HG03108 (cell line): Measurements from ENCODE around the gene CD79B.

ENCODE experiments used
- ATAC-seq: cut with Tn5 transposase; IDR thresholded peaks from one replicate; pipeline ENCODE4 v1.9.1; 2021; ENCODE audit warnings: moderate library complexity; ENCODE audit not compliant: unreplicated experiment

Gene CD79B

DNA sequence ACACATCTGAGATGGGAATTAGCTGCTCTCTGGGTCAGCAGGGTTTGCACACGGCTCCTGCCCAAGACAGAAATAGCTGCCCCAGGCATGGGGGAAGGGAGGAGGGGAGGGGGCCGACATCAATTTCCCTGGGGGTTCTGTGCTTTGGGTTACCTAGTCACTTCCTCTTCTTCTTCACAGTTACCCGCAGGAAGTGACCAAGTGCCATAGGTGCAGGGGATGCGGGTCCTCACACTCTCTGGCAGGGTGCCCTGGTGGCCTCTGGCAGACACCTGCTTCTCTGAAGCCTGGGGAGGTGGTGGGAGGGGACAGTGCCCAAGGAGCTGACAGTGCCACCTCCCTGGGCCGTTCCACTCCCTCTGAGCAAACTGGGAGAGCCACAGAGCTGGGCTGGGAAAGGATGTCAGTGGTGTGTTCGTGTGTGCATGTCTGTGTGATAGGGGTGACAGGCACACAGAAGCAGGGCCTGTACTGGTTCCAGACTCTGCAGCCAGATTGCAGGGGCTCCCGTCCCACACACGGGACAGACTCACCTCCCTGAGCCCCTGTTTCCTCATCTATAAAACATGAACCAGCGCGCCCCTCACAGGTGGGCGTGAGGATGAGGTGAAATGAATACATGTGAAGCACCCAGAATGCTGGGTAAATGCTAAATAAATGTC, 22.4 kb upstream of the CD79B start:
- ATAC-seq: peak; percentile 68

- no peak for ATAC-seq
These were observed 19.1 kb upstream of the CD79B start for GRCh38 chr17:63950940-63951907.

- ATAC-seq: no peak
These were observed 17.6 kb upstream of the CD79B start for GRCh38 chr17:63949576-63950250.

DNA sequence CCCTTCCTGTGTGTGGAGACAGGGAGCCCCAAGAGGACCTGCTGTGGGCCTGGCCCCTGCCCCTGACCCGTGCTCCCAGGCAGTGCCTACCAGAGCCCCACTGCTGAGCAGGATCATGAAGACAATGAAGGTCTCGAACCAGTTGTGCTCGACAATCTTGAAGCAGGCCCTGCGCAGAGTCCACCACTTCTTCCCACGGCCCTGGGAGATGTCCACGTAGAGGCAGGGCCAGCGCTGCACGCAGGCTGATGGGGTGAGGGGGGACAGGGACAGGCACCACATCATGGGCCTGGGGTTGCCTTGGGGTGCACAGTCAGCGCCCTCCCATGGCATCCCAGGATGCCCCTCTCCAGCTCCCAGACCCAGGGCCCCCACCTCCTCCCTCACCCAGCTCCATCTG, 16.4 kb upstream of the CD79B start:
- ATAC-seq: no peak

GRCh38 chr17:63947711-63948330, 15.7 kb upstream of the CD79B start:
- ATAC-seq: no peak

DNA sequence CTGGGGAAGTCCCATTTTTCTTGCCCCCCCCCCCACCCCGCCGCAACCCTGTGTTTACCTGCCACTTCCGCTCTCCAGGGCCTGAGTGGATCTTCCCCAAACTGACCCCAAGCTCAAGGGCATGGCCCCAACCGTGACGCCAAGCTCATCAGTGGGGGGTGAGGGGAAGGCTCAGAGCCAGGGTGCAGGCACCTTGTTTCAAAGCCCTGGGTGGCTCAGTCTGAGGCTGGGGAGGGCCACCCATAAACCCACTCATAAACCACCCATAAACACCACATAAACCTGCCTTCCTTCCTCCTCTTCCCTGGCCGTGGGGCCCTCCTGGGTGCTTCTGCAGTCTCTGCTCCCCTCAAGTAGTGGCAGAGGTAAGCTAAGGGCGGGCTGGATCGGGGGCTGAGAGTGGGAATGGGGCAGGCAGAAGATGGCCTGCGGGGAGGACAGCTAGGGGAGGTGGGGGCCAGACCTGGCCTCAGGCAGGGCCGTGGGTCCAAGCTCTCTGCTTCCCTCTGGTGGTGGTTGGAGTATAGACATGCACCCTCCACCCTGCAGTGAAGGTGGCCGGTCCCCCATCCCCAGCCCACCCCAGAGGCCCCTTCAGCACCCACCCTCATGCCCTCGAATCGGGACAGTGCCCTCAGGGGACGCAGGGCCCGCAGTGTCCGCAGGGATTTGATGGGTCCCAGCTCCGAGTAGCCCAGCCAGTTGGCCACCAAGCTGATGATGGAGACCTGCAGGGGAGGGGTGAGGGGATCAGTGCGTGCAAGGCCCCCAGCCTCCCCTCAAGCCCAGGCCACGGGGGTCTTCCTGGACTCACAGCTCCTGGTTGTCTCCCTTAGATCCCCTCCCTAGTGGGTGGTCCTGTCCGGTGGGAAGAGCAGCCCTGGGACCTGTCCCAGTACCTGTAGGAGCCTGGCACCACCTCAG, 14.6 kb upstream of the CD79B start:
- peak; percentile 45 for ATAC-seq

DNA sequence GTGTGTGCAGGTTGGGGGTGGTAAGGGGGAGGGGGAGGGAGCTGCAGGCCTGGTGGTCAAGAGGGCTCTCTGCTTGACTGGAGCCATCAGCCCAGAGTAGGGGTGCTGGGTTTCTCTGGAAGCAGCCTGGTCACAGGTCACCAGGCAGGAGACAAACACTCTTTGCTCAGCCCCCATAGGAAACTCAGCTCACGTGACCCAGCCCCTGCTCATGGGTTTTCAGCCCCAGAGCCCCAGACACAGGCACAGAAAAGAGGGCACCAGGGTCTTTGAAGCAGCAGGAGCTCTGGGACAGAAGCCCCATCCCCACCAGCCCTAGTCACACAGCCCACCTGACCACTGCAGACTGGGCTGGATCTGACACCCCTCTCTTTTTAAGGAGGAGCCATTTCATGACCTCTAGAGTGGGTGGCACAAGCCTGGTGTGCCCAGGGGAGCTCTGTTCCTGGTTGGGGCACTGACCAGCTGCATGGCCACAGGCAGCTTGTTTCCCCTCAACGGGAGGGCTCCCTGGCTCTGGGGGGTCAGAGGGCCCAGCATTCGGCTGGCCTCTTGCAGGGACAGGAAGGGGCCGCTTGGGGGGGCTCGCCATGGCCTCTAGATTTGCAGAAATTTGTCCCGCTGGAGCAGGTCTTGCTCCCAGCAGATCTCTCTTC, 13.8 kb upstream of the CD79B start:
- ATAC-seq: peak; percentile 36

DNA sequence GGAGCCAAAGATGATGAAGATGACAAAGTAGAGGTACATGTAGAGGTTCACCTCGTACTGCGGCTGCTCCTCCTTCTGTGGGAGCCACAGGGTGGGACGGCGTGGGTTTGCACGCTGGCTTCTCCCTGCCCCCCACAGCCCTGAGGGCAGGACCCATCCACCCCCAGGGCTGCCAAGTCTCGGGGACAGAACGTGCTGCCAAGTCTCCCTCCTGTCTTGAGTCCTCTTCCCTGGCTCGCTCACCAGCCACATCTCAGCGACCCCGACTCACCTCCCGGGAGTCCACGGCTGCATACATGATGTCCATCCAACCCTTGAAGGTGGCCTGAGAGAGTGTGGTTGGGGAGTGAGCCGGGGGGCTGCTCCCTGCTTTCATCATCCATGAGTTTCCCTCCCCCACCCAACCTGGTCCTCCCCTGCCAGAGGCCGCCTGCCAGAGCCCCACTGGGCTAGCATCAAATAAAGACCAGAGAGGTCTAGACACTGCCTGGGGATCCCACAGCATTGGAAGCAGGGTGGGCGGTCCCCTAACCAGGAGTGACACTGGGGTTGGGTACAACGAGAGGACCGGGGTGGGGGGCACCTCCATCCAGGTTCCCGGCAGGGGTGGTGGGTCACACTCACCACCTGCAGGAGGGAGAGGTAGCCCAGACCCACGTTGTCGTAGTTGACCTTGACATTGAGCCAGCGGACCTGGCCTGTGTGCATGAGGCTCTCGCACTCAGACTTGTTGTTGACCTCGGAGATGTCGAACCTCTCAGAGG, 12.8 kb upstream of the CD79B start:
- no peak for ATAC-seq

DNA sequence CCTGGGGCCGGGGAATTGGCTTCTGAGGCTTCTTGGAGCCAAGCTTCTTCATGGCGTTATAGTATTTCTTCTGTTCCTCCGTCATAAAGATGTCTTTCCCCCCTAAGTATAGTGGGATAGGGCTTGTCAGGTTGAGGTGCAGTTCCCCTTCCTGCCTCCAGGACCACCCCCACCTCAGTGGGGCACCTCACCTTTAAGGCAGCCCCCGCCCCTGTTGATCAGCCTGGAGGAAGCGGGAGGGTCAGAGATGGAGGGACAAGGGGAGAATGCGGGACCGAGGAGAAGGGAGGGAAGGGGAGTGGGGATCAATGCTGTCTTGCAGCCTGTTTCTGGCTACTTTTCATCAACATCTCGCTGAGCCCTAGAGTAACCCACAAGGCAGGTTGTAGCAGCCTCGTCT, 11.6 kb upstream of the CD79B start:
- no peak for ATAC-seq

GRCh38 chr17:63942309-63942985, 10.3 kb upstream of the CD79B start:
- ATAC-seq: no peak

- no peak for ATAC-seq
These were observed 9.6 kb upstream of the CD79B start for GRCh38 chr17:63941751-63942150.

DNA sequence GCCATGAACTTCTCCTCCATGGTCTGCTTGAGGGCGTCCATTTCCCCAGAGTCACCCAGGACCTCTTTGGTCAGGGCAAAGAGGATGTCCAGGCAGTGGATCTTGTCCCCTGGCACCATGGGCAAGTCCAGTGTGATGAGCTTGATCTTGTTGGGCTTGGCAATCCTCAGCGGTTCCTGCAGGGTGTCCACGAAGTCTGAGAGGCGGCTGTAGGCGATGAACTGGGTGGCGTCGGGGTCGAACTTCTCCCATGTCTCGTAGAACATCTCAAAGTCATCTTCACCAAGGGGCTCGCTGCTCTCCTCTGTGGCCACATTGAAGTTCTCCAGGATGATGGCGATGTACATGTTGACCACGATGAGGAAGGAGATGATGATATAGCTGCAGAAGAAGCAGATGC, 9.0 kb upstream of the CD79B start:
- no peak for ATAC-seq

GRCh38 chr17:63940584-63940983, 8.5 kb upstream of the CD79B start:
- ATAC-seq: no peak

GRCh38 chr17:63939884-63940283, 7.8 kb upstream of the CD79B start:
- no peak for ATAC-seq

GRCh38 chr17:63939401-63939800, 7.3 kb upstream of the CD79B start:
- no peak for ATAC-seq

DNA sequence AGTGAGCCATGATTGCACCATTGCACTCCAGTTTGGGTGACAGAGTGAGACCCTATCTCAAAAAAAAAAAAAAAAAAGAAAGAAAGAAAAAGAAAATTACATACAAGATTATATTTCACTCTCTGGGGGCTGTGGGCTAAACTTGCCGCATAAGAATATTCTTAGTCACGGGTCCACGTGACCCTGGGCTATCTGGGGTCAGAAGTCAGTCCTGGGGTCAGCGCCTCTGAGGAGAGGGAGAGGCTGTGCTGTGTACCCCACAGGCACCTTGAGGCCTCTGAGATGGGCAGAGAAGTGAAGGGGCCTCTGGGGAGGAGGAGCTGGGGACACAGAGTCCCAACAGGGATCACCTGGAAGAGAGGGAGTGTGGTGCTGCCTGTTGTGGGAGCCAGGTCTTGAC, 5.8 kb upstream of the CD79B start:
- ATAC-seq: no peak

DNA sequence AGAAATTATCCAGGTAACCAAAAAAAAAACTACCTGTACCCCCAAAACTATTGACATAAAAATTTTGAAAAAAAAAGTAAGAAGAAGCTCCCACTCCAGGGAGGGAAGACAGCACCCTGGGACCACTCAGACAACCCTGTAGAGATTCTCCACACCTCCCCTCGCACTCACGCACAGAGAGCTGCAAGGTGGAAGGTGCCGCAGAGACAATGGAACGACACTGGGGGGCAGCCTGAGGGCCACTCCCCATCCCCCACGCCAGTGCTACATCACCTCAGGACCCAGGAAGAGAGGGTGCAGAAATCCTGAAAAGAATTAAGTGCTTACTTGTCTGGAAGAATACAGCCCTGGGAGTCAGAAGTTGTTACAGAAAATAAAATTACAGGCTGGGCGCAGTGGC, 5.2 kb upstream of the CD79B start:
- no peak for ATAC-seq
